K562 (cell line): ENCODE measurements around the gene EML2. TPM values are rescaled to one million over a fixed set of nuclear protein-coding genes. Genes with fewer than 3 reads are reported as not detected.

Experiments
- ARID1B ChIP-seq: fragments of 450-650 bp; IDR thresholded peaks from 2 replicates; pipeline ENCODE4 v1.6.1; 2016; ENCODE audit warnings: antibody characterized with exemption, mild to moderate bottlenecking, inconsistent platforms
- ARID4B ChIP-seq: sonication (generic); formaldehyde crosslinking; IDR thresholded peaks from 2 replicates; pipeline ENCODE4 v1.8.0; 2022; ENCODE audit warnings: mild to moderate bottlenecking, missing genetic modification reagents
- BCL6 ChIP-seq: fragments of 250-450 bp; sonication (Bioruptor Pico); IDR thresholded peaks from 2 replicates; pipeline ENCODE4 v1.4.0; 2020
- CBX5 ChIP-seq: IDR thresholded peaks from 2 replicates; pipeline ENCODE4 v1.6.1; 2014; ENCODE audit warnings: low read depth, borderline replicate concordance
- HDAC1 ChIP-seq, 2 experiments: fragments of 450-650 bp; IDR thresholded peaks; 2 replicates each; pipeline ENCODE4 v1.6.1; 2016 to 2017; ENCODE audit warnings: inconsistent platforms in 1 of 2, mild to moderate bottlenecking in 1 of 2, moderate library complexity in 1 of 2
- HNRNPLL ChIP-seq: fragments of 200-400 bp; formaldehyde crosslinking; IDR thresholded peaks from 2 replicates; pipeline ENCODE4 v1.6.1; 2017; ENCODE audit warnings: low read length, low read depth, mild to moderate bottlenecking; ENCODE audit not compliant: poor library complexity, severe bottlenecking
- HSF4 ChIP-seq: fragments of 250-450 bp; sonication (Bioruptor Pico); IDR thresholded peaks from 2 replicates; pipeline ENCODE4 v2.1.2; 2022; ENCODE audit warnings: mild to moderate bottlenecking, moderate library complexity, borderline replicate concordance
- POLR2AphosphoS5 ChIP-seq: IDR thresholded peaks from 2 replicates; pipeline ENCODE4 v1.6.1; 2011; ENCODE audit warnings: mild to moderate bottlenecking, low read depth, low read length, moderate library complexity; ENCODE audit not compliant: control insufficient read depth, insufficient read depth
- THAP12 ChIP-seq: fragments of 250-450 bp; sonication (Bioruptor Pico); IDR thresholded peaks from 2 replicates; pipeline ENCODE4 v1.9.0; 2021; ENCODE audit warnings: mild to moderate bottlenecking, inconsistent platforms
- ZC3H4 ChIP-seq: sonication (generic); formaldehyde crosslinking; IDR thresholded peaks from 2 replicates; pipeline ENCODE4 v1.9.0; 2021; ENCODE audit warnings: missing genetic modification reagents, borderline replicate concordance
- ZFX ChIP-seq: sonication (generic); formaldehyde crosslinking; IDR thresholded peaks from 2 replicates; pipeline ENCODE4 v1.8.0; 2022; ENCODE audit warnings: mild to moderate bottlenecking, missing genetic modification reagents, moderate library complexity
- ZNF695 ChIP-seq: fragments of 450-650 bp; formaldehyde crosslinking; IDR thresholded peaks from 2 replicates; pipeline ENCODE4 v1.4.0; 2020; ENCODE audit warnings: mild to moderate bottlenecking, moderate library complexity
- ZNF785 ChIP-seq: fragments of 250-450 bp; sonication (Bioruptor Pico); IDR thresholded peaks from 2 replicates; pipeline ENCODE4 v1.4.0; 2020; ENCODE audit warnings: mild to moderate bottlenecking
- polyA plus RNA-seq, 8 experiments: library from polyadenylated mRNA; depleted of rRNA in 4 of 8; stranded (reverse) in 5 of 8; unstranded in 3 of 8; fragments of >200 nt; fragmentation: Nextera tagmentation in 2 of 8; fragmentation: Illumina TruSeq in 1 of 8; extraction: Ambion mirVana in 2 of 8; extraction: Trizol in 1 of 8; gene quantifications; 2 replicates each; pipeline versions ENCODE4 v1.2.1 to v1.2.3, GENCODE V29; 2011 to 2014; ENCODE audit warnings: inconsistent platforms in 1 of 8, missing spikeins in 1 of 8
- total RNA-seq, 7 experiments: library from RNA; depleted of rRNA in 6 of 7; stranded (reverse); fragments of >200 nt in 6 of 7; fragmentation: Illumina TruSeq in 2 of 7; extraction: Trizol in 2 of 7; gene quantifications; 2 replicates each; pipeline versions ENCODE4 v1.2.1 to v1.2.3, GENCODE V29; 2011 to 2021; ENCODE audit warnings: low replicate concordance in 1 of 7
- TF ChIP-seq, protein P1 (sequence below): sonication (generic); formaldehyde crosslinking; IDR thresholded peaks from 2 replicates; pipeline ENCODE4 v1.8.0; 2022; ENCODE audit warnings: mild to moderate bottlenecking, low read depth, missing genetic modification reagents

The EML2 gene
- total and polyA plus RNA-seq, 9 of the 15 experiments (the other 6 are each of a cell fraction or from before 2014, with no cell fraction given), result 2.6 to 69.6 (median 24.8) TPM

- no peak for TF ChIP-seq BCL6 (CRISPR knock-in tag)
- peak; percentile 81 for TF ChIP-seq HNRNPLL
- TF ChIP-seq HSF4 (CRISPR knock-in tag), result no peak
- TF ChIP-seq ZC3H4 (CRISPR knock-in tag), result 0 out of 2 replicates have a peak, but pooled peaks have one; percentile 47
- no peak for TF ChIP-seq ZNF785
- TF ChIP-seq ZFX, result peak; percentile 53
- TF ChIP-seq POLR2AphosphoS5, result peak; percentile 65; the same call in 1 of the 2 replicates
- TF ChIP-seq ARID4B (CRISPR knock-in tag), result peak; percentile 45; the same call in 1 of the 2 replicates
- 0 out of 2 replicates have a peak, but pooled peaks have one; percentile 26 for TF ChIP-seq THAP12 (CRISPR knock-in tag)
- TF ChIP-seq ARID1B, result no peak
- TF ChIP-seq HDAC1 (IDR thresholded peaks at IDR 0.05), result peak in 1 of 2 experiments; percentile 36; a peak in 1 of 4 replicates
- no peak for TF ChIP-seq ZNF695
- TF ChIP-seq, protein P1, sequence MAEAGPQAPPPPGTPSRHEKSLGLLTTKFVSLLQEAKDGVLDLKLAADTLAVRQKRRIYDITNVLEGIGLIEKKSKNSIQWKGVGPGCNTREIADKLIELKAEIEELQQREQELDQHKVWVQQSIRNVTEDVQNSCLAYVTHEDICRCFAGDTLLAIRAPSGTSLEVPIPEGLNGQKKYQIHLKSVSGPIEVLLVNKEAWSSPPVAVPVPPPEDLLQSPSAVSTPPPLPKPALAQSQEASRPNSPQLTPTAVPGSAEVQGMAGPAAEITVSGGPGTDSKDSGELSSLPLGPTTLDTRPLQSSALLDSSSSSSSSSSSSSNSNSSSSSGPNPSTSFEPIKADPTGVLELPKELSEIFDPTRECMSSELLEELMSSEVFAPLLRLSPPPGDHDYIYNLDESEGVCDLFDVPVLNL (CRISPR knock-in tag), result 0 out of 2 replicates have a peak, but pooled peaks have one; percentile 26
- no peak for TF ChIP-seq CBX5
These were observed 31.7 kb upstream of the EML2 start (continued) for GRCh38 chr19:45670670-45671453.
